Thyroid gland (tissue), 4 donors: Measurements from ENCODE around the gene KCNK1. TPM values are rescaled to one million over a fixed set of nuclear protein-coding genes. Genes with fewer than 3 reads are reported as not detected.

Source experiments
- DNase-seq, 2 donors: peaks; one replicate each; pipeline ENCODE4 v3.0.0-alpha.2; 2019
- H3K27ac ChIP-seq, 3 donors: fragments of 200-600 bp; sonication (generic); 1 replicate in 2 of 3; 2 replicates in 1 of 3; pipeline ENCODE4 v1.5.1; 2016 to 2019; ENCODE audit warnings: mild to moderate bottlenecking in 1 of 3, moderate library complexity in 1 of 3
- H3K27me3 ChIP-seq: fragments of 200-600 bp; sonication (generic); one replicate; pipeline ENCODE4 v1.5.1; 2019
- H3K36me3 ChIP-seq, 2 donors: fragments of 200-600 bp; sonication (generic); one replicate each; pipeline ENCODE4 v1.5.1; 2016 to 2019
- H3K4me1 ChIP-seq, 2 donors: fragments of 200-600 bp; sonication (generic); one replicate each; pipeline ENCODE4 v1.5.1; 2017 to 2019
- H3K4me3 ChIP-seq, 3 donors: fragments of 200-600 bp; sonication (generic); replicated peaks in 1 of 3; 1 replicate in 2 of 3; 2 replicates in 1 of 3; pipeline ENCODE4 v1.5.1; 2016; ENCODE audit warnings: mild to moderate bottlenecking in 1 of 3
- H3K9me3 ChIP-seq: fragments of 200-600 bp; sonication (generic); one replicate; pipeline ENCODE4 v1.5.1; 2017
- POLR2A ChIP-seq, 2 donors: fragments of 450-650 bp; IDR thresholded peaks; one replicate each; pipeline ENCODE4 v1.6.1; 2017; ENCODE audit warnings: antibody characterized with exemption in 2 of 2, mild to moderate bottlenecking in 2 of 2, moderate library complexity in 1 of 2
- WGBS, 2 donors: methylation state at CpG; one replicate each; pipeline ENCODE4 v1.1.5; 2017; 5-methylcytosine and 5-hydroxymethylcytosine counted together
- intact Hi-C: fragments of 100-400 bp; cut with DNase I; formaldehyde crosslinking; loops from one replicate; pipeline ENCODE4 v1.15.1; 2023
- total RNA-seq, 4 donors: library from RNA; depleted of rRNA; stranded (reverse); fragments of >200 nt; gene quantifications; one replicate each; pipeline ENCODE4 v1.2.3, GENCODE V29; 2016
- TF ChIP-seq, protein P1 (sequence below), 6 experiments: fragments of 200-600 bp in 3 of 6; fragments of 450-650 bp in 3 of 6; sonication (generic) in 3 of 6; IDR thresholded peaks; one replicate each; pipeline ENCODE4 v1.5.1; 2016 to 2019; ENCODE audit warnings: antibody characterized with exemption in 6 of 6, mild to moderate bottlenecking in 2 of 6, inconsistent platforms in 1 of 6, moderate library complexity in 1 of 6

KCNK1 gene
- total RNA-seq, 4 donors from 2014 or later = 6.7 to 8.3 (median 7.6) TPM

DNA sequence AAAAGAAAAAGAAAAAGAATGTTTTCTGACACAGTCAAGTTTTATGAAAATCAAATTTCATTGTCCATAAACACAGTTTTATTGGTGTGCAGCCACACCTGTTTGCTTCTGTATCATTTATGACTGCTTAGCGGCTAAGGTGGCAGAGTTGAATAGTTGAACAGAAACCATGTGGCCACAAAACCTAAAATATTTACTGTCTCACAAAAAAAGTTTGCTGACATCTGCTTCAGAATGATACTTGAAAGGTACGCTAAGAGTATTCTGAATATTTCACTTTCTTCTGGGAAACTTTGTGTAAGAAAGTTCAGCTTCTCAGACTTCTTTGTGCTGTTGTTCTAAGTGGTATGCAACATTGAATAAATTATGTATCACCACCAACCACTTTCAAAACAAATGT is 6.2 kb downstream of the KCNK1 start:
- 94 to 98% methylated on average over 2 of the region's 2 CpGs for WGBS, 2 donors
- Histone ChIP-seq H3K4me1 (peaks cover 0 to 8% of the 10 kb centered on the region in 2 donors), H3K4me3 (no peak overlapping the region), H3K9me3 (no peaks in the 10 kb centered on the region), H3K27ac (no peak overlapping the region), H3K27me3 (no peaks in the 10 kb centered on the region), H3K36me3 (no peaks in the 10 kb centered on the region)
- intact Hi-C loops = no loop called here
- DNase-seq = no peak
- TF ChIP-seq, protein P1, sequence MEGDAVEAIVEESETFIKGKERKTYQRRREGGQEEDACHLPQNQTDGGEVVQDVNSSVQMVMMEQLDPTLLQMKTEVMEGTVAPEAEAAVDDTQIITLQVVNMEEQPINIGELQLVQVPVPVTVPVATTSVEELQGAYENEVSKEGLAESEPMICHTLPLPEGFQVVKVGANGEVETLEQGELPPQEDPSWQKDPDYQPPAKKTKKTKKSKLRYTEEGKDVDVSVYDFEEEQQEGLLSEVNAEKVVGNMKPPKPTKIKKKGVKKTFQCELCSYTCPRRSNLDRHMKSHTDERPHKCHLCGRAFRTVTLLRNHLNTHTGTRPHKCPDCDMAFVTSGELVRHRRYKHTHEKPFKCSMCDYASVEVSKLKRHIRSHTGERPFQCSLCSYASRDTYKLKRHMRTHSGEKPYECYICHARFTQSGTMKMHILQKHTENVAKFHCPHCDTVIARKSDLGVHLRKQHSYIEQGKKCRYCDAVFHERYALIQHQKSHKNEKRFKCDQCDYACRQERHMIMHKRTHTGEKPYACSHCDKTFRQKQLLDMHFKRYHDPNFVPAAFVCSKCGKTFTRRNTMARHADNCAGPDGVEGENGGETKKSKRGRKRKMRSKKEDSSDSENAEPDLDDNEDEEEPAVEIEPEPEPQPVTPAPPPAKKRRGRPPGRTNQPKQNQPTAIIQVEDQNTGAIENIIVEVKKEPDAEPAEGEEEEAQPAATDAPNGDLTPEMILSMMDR (IDR thresholded peaks at IDR 0.05) = no peak
- TF ChIP-seq POLR2A (IDR thresholded peaks at IDR 0.05) = no peak

DNA sequence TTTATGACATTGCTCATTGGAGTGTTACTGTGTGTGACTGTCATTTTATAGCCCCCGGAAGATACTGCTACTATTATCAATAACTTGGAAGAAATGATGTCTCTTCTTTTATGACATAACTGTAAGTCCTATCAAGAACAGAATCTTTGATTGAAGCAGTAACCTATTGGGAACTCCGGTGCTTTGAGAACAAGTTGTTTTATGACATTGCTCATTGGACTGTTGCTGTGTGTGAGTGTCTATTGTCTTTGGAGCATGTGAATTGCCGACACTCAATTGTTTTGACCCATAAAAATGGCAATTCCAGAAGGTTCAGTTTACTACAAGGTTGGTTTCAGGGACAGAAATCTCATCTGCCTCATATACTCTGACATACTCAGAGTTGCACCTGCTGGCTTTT is 8.0 kb downstream of the KCNK1 start:
- Histone ChIP-seq H3K27ac (no peak overlapping the region), H3K4me3 (no peak overlapping the region), H3K27me3 (no peaks in the 10 kb centered on the region), H3K9me3 (no peaks in the 10 kb centered on the region), H3K4me1 (no peaks in the 10 kb centered on the region), H3K36me3 (no peaks in the 10 kb centered on the region)
- TF ChIP-seq, protein P1 (IDR thresholded peaks at IDR 0.05) = no peak
- TF ChIP-seq POLR2A (IDR thresholded peaks at IDR 0.05) = no peak
- intact Hi-C loops = no loop called here
- DNase-seq = no peak
- 70 to 85% methylated on average over 3 of the region's 3 CpGs for WGBS, 2 donors

DNA sequence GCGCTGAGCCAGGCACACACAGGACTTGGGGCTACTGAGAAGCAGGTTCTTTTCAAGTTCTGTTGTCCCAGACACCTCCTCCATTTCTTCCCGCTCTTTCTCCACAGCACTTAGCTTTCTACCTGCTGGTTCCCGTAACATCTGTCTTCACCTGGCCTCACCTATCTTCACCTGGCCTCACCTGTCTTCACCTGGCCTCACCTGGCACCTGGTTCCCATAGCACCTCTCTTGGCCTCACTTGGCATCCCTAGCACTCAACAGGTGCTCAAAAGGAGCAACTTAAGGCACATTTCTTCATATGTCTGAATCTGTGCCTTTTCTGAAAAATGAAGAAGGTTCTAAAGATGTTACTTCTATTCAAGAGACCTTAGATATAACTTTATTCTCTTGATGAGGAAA is 10.4 kb downstream of the KCNK1 start:
- TF ChIP-seq, protein P1 (IDR thresholded peaks at IDR 0.05) = no peak
- no peak for TF ChIP-seq POLR2A (IDR thresholded peaks at IDR 0.05)
- no peak overlapping the region for H3K27ac ChIP-seq
- WGBS, 2 donors = 89 to 91% methylated on average over 3 of the region's 3 CpGs
- no peaks in the 10 kb centered on the region for H3K27me3 ChIP-seq
- H3K4me3 ChIP-seq = no peak overlapping the region
- no peaks in the 10 kb centered on the region for H3K36me3 ChIP-seq
- H3K9me3 ChIP-seq = no peaks in the 10 kb centered on the region
- no peaks in the 10 kb centered on the region for H3K4me1 ChIP-seq
- no peak for DNase-seq
- intact Hi-C loops = no loop called here

DNA sequence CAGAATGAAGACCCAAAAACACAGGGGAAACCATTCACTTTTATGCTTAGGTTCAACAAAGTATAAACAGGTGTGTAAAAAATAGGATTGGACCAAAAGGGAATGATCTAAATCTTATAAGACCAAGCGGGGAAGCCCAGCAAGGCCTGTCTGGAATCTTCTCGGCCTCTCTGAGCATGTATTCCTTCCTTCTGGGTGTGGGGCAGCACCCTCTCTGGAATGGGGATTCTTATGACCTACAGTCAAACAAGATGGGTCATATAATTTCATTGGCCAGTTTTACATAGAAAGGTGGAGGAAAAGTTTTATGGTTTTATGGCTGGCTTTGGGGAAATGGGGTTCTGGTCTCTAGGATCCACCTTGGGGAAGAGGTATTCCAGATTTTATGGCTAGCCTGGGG is 11.2 kb downstream of the KCNK1 start:
- no peak for DNase-seq
- no peak overlapping the region for H3K27ac ChIP-seq
- no peaks in the 10 kb centered on the region for H3K4me1 ChIP-seq
- H3K9me3 ChIP-seq = no peaks in the 10 kb centered on the region
- WGBS, 2 donors = 91 to 95% methylated on average over 2 of the region's 2 CpGs
- H3K4me3 ChIP-seq = no peak overlapping the region
- no peaks in the 10 kb centered on the region for H3K27me3 ChIP-seq
- TF ChIP-seq, protein P1 (IDR thresholded peaks at IDR 0.05) = no peak
- TF ChIP-seq POLR2A (IDR thresholded peaks at IDR 0.05) = no peak
- H3K36me3 ChIP-seq = no peaks in the 10 kb centered on the region
- intact Hi-C loops = no loop called here

DNA sequence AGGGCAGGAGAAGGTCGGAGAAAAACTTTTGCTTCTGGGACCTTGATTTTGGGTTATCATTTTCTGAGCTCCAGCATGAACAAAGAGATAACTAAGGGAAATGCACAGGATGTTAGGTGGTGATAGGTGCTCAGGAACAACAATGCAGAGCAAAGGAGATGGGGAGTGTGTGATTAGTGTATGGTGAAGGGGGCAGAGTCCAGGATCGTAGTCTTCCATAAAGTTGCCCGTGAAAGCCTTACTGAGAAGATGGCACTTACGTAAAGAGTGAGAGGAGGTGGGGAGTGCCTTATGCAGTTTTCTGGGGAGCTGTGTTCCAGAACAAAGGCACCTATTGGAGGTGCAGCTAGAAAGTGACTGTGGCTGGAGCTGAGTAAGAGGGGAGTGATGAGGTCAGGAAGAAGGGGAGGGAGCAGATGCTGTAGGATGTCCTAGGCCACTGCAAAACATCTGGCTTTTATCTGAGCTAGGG is 11.6 kb downstream of the KCNK1 start:
- no peak for TF ChIP-seq POLR2A (IDR thresholded peaks at IDR 0.05)
- TF ChIP-seq, protein P1 (IDR thresholded peaks at IDR 0.05) = no peak
- Histone ChIP-seq H3K4me3 (no peak overlapping the region), H3K9me3 (no peaks in the 10 kb centered on the region), H3K4me1 (no peaks in the 10 kb centered on the region), H3K27me3 (no peaks in the 10 kb centered on the region), H3K36me3 (no peaks in the 10 kb centered on the region), H3K27ac (no peak overlapping the region)
- WGBS, 2 donors = 88 to 89% methylated on average over 4 of the region's 4 CpGs
- intact Hi-C loops = no loop called here
- DNase-seq = no peak
